ENCODE measurements around the gene CDH13. TPM values are rescaled to one million over a fixed set of nuclear protein-coding genes. Genes with fewer than 3 reads are reported as not detected.

CDH13 gene
- total RNA-seq, 2 experiments from 2014 or later: not detected

DNA sequence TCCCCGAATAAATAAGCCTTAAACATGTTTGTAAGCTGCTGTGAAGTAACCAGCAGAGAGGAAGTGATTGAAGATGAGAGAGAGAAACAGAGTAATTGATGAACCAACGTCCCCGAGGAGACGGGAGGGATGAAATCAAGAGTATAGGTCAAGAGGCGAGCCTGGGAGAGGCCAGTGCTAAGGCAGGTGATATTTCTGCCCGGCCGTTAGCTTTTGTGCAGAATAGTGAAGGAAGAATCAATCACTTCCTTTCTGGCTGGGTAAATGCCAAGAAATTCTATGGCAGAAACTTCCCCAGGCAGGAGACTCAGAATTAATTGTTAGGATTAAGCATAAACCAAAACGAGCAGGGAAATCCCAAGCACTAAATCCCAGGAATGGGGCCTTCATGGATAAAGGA is 273.8 kb downstream of the CDH13 start:
- CTCF ChIA-PET (ENCODE audit: unreplicated experiment): no interaction called here
- H3K79me2 ChIP-seq (ENCODE audit: insufficient read depth, low read depth, low read length): no peaks in the 10 kb centered on the region
- H3K36me3 ChIP-seq (ENCODE audit: insufficient read depth, low read length): no peaks in the 10 kb centered on the region
- no peak overlapping the region for H3K4me3 ChIP-seq (ENCODE audit: low read depth, low read length, poor library complexity, severe bottlenecking)
- no peaks in the 10 kb centered on the region for H3K9me2 ChIP-seq (ENCODE audit: insufficient read depth, low read length)
- H2AFZ ChIP-seq (ENCODE audit: low read length): no peak overlapping the region
- BruUV-seq (replicated peaks): no TSS peak
- POLR2A ChIA-PET: no interaction called here
- TF ChIP-seq EZH2phosphoT487 (IDR thresholded peaks at IDR 0.05; ENCODE audit: borderline replicate concordance, low read depth, low read length): no peak
- TF ChIP-seq, protein P1, sequence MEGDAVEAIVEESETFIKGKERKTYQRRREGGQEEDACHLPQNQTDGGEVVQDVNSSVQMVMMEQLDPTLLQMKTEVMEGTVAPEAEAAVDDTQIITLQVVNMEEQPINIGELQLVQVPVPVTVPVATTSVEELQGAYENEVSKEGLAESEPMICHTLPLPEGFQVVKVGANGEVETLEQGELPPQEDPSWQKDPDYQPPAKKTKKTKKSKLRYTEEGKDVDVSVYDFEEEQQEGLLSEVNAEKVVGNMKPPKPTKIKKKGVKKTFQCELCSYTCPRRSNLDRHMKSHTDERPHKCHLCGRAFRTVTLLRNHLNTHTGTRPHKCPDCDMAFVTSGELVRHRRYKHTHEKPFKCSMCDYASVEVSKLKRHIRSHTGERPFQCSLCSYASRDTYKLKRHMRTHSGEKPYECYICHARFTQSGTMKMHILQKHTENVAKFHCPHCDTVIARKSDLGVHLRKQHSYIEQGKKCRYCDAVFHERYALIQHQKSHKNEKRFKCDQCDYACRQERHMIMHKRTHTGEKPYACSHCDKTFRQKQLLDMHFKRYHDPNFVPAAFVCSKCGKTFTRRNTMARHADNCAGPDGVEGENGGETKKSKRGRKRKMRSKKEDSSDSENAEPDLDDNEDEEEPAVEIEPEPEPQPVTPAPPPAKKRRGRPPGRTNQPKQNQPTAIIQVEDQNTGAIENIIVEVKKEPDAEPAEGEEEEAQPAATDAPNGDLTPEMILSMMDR (conservative IDR thresholded peaks at IDR 0.05; ENCODE audit: low read length): no peak
- H3K4me1 ChIP-seq (ENCODE audit: insufficient read depth, low read length, poor library complexity, severe bottlenecking): no peaks in the 10 kb centered on the region
- intact Hi-C loops (cut with micrococcal nuclease; ENCODE audit: unreplicated experiment): no loop called here
- no peak overlapping the region for H3K4me2 ChIP-seq (ENCODE audit: low read length)
- DNase-seq (ENCODE audit: low spot score): no peak
- no peak overlapping the region for H3K27ac ChIP-seq (ENCODE audit: low read depth, low read length, poor library complexity, severe bottlenecking)
- no peaks in the 10 kb centered on the region for H4K20me1 ChIP-seq (ENCODE audit: insufficient read depth, low read length)
- H3K9me3 ChIP-seq (ENCODE audit: low read length): no peaks in the 10 kb centered on the region

DNA sequence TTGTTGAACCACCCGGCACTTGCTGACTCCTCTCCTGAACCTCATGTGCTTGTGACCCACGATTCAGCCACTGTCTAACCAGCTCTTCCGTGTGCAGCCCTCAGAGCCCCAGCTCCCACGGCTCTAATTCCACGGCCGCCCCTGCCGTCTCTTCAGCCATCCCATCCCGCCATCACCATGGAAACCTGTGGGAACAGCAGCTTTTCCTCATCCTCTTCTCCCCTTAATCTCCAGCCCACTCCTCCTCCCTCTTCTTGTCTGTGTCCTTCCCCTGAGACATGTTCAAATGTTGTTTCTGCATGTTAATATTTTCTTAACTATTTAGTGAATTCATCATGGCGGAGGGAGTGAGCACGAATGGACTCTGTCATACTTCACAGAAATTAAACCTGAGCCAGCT is 285.2 kb downstream of the CDH13 start:
- Histone ChIP-seq H4K20me1 (ENCODE audit: insufficient read depth, low read length) (no peaks in the 10 kb centered on the region), H3K4me1 (ENCODE audit: insufficient read depth, low read length, poor library complexity, severe bottlenecking) (no peaks in the 10 kb centered on the region), H2AFZ (ENCODE audit: low read length) (no peak overlapping the region), H3K9me3 (ENCODE audit: low read length) (no peaks in the 10 kb centered on the region), H3K4me2 (ENCODE audit: low read length) (no peak overlapping the region), H3K4me3 (ENCODE audit: low read depth, low read length, poor library complexity, severe bottlenecking) (no peak overlapping the region), H3K79me2 (ENCODE audit: insufficient read depth, low read depth, low read length) (no peaks in the 10 kb centered on the region), H3K9me2 (ENCODE audit: insufficient read depth, low read length) (no peaks in the 10 kb centered on the region), H3K27ac (ENCODE audit: low read depth, low read length, poor library complexity, severe bottlenecking) (no peak overlapping the region), H3K36me3 (ENCODE audit: insufficient read depth, low read length) (no peaks in the 10 kb centered on the region)
- ChIA-PET CTCF (ENCODE audit: unreplicated experiment) (no interaction called here), POLR2A (interaction anchor here (0.5 to 0.7 kb wide), 3 partner anchors 53 to 1711 kb away, joined by 3 to 4 read pairs (median 3); no protein-coding TSS in a partner anchor)
- no peak for DNase-seq (ENCODE audit: low spot score)
- intact Hi-C loops (cut with micrococcal nuclease; ENCODE audit: unreplicated experiment): no loop called here
- TF ChIP-seq, protein P1 (conservative IDR thresholded peaks at IDR 0.05; ENCODE audit: low read length): no peak
- no peak for TF ChIP-seq EZH2phosphoT487 (IDR thresholded peaks at IDR 0.05; ENCODE audit: borderline replicate concordance, low read depth, low read length)
- no TSS peak for BruUV-seq (replicated peaks)

DNA sequence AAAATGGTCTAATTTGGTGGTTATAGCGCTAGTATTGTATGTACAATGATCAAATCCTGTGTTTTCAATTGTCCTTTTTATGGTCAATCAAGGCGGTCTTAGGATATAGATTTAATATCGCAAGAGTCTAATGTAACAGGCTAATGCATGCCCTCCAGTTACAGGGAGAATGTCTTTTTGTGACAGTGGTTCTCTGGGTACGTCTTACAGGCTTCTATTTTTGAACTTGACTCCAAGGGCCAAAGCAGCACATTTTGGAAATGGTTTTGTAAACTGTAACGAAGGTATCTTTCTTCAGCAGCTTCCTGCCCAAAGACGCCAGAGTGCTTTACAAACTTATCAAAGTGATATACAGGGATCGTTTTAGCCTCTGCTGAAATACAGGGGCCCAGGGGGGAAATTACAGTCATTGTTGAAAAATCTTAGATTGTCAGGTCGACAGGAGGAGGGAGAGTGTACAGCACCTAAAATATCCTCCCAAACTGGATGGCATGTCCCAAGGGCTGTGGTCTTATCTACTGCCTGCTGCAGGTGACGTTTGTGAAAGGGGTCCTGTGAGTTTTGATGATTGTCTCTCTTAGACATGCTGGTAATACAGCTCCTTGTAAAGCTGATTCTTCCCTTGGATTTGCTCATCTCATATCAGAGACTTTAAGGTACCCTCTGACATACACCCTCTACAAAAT is 288.5 kb downstream of the CDH13 start:
- Histone ChIP-seq H4K20me1 (ENCODE audit: insufficient read depth, low read length) (no peaks in the 10 kb centered on the region), H3K9me3 (ENCODE audit: low read length) (no peaks in the 10 kb centered on the region), H3K9me2 (ENCODE audit: insufficient read depth, low read length) (no peaks in the 10 kb centered on the region), H3K79me2 (ENCODE audit: insufficient read depth, low read depth, low read length) (no peaks in the 10 kb centered on the region), H3K4me2 (ENCODE audit: low read length) (no peak overlapping the region), H3K27ac (ENCODE audit: low read depth, low read length, poor library complexity, severe bottlenecking) (no peak overlapping the region), H3K4me3 (ENCODE audit: low read depth, low read length, poor library complexity, severe bottlenecking) (no peak overlapping the region), H3K36me3 (ENCODE audit: insufficient read depth, low read length) (no peaks in the 10 kb centered on the region), H3K4me1 (ENCODE audit: insufficient read depth, low read length, poor library complexity, severe bottlenecking) (no peaks in the 10 kb centered on the region), H2AFZ (ENCODE audit: low read length) (no peak overlapping the region)
- no TSS peak for BruUV-seq (replicated peaks)
- no peak for TF ChIP-seq EZH2phosphoT487 (IDR thresholded peaks at IDR 0.05; ENCODE audit: borderline replicate concordance, low read depth, low read length)
- TF ChIP-seq, protein P1 (conservative IDR thresholded peaks at IDR 0.05; ENCODE audit: low read length): no peak
- DNase-seq (ENCODE audit: low spot score): no peak
- ChIA-PET POLR2A (no interaction called here), CTCF (ENCODE audit: unreplicated experiment) (no interaction called here)
- intact Hi-C loops (cut with micrococcal nuclease; ENCODE audit: unreplicated experiment): no loop called here

All from OCI-LY7 (cell line).